ENCODE results near the gene KLF8.

The KLF8 gene

GRCh38 chrX:56309881-56310280 lies 77.7 kb downstream of the KLF8 start:
- no peak for DNase-seq

DNA sequence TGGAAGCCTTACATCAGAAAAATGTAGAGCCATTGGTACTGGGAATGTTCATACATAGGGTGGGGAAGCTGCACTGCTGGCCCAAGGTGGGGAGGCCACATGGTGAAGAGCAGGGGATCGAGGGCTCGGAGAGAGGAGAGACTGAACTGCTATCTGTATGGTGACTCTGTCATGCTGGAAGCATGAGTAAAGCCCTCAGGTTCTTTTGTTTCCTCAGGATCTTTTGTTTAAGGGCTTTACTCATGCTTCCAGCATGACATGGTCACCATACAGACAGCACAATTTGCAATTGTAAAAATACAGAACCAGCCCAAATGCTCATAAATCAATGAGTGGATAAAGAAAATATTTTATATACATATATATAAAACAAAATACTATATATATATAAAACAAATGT lies 78.4 kb downstream of the KLF8 start:
- no peak for DNase-seq

GRCh38 chrX:56313308-56313707 lies 81.2 kb downstream of the KLF8 start:
- DNase-seq = no peak

DNA sequence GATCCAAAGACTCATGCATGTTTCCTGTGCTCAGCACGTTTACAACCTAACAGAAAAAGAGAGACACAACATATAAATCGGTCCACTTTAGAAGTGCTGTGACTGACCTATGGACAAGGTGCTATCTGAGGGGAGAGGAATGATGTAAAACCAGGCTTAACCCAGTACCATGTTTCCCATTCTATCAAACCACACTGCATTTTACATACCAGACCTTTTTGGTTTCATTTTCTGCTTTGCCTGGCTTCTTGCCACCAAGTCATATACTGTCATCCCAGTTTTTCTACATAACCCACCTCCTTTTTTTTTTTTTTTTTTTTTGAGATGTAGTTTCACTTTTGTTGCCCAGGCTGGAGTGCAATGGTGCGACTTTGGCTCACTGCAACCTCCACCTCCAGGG lies 82.2 kb downstream of the KLF8 start:
- DNase-seq = no peak

GRCh38 chrX:56318076-56318475 lies 85.9 kb downstream of the KLF8 start:
- DNase-seq = no peak

GRCh38 chrX:56319165-56319564 lies 87.0 kb downstream of the KLF8 start:
- no peak for DNase-seq
